ENCODE results near the gene MBOAT7.

- TF ChIP-seq, protein P1, sequence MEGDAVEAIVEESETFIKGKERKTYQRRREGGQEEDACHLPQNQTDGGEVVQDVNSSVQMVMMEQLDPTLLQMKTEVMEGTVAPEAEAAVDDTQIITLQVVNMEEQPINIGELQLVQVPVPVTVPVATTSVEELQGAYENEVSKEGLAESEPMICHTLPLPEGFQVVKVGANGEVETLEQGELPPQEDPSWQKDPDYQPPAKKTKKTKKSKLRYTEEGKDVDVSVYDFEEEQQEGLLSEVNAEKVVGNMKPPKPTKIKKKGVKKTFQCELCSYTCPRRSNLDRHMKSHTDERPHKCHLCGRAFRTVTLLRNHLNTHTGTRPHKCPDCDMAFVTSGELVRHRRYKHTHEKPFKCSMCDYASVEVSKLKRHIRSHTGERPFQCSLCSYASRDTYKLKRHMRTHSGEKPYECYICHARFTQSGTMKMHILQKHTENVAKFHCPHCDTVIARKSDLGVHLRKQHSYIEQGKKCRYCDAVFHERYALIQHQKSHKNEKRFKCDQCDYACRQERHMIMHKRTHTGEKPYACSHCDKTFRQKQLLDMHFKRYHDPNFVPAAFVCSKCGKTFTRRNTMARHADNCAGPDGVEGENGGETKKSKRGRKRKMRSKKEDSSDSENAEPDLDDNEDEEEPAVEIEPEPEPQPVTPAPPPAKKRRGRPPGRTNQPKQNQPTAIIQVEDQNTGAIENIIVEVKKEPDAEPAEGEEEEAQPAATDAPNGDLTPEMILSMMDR (IDR thresholded peaks at IDR 0.05): peak in 5 of 7 experiments; percentile 13 to 59 (median 42)
- peak; percentile 50 to 63 (median 62) for TF ChIP-seq POLR2A (IDR thresholded peaks at IDR 0.05)
Observed at GRCh38 chr19:54189145-54189734, at the start of gene MBOAT7.

Measured in body of pancreas (tissue), 4 donors.